D721Med (cell line): ENCODE measurements around the gene RND1.
"Not testable (repeated sequence)": the region's sequence is repeated elsewhere in the genome, so short reads cannot be mapped to it uniquely, and the experiment has no call there.

Source experiments
- DNase-seq: peaks from one replicate; pipeline ENCODE4 v3.0.0; 2011; ENCODE audit warnings: low spot score; ENCODE audit not compliant: insufficient read length
- FAIRE-seq: peaks from 2 replicates; lab custom pipeline; 2011; peaks lifted over from hg19 to GRCh38; lab: Jason Lieb, UNC
- CTCF ChIP-seq: IDR thresholded peaks from 2 replicates; pipeline ENCODE4 v1.5.1; 2012; ENCODE audit warnings: mild to moderate bottlenecking, control low read depth; ENCODE audit not compliant: insufficient read depth; ENCODE audit errors: missing control alignments

Gene RND1

GRCh38 chr12:48865281-48866051 is at the start of gene RND1:
Gene RND1 (minus strand): TSS chr12:48865870. CDS start chr12:48865767, 103 bp downstream.
- FAIRE-seq (no peak), DNase-seq (peak; percentile 66)
- no peak for TF ChIP-seq CTCF

- TF ChIP-seq CTCF: no peak
- FAIRE-seq (no peak), DNase-seq (no peak)
Observed at GRCh38 chr12:48910196-48910595, 44.5 kb upstream of the RND1 start.

GRCh38 chr12:48909698-48910097 is 44.0 kb upstream of the RND1 start:
- not testable (repeated sequence) for DNase-seq, FAIRE-seq

- no peak for TF ChIP-seq CTCF
- no peak for FAIRE-seq
- no peak for DNase-seq
Observed at GRCh38 chr12:48907245-48907644, 41.6 kb upstream of the RND1 start.

- FAIRE-seq (no peak), DNase-seq (peak; percentile 53)
- peak; percentile 64 for TF ChIP-seq CTCF
Observed at GRCh38 chr12:48903982-48904411, 38.3 kb upstream of the RND1 start.

GRCh38 chr12:48903363-48903981 is 37.8 kb upstream of the RND1 start:
- no peak for TF ChIP-seq CTCF
- no peak for DNase-seq
- FAIRE-seq: no peak

GRCh38 chr12:48901278-48901677 is 35.6 kb upstream of the RND1 start:
- DNase-seq (no peak), FAIRE-seq (no peak)
- TF ChIP-seq CTCF: no peak
